ENCODE results near the gene UBTD1. TPM values are rescaled to one million over a fixed set of nuclear protein-coding genes. Genes with fewer than 3 reads are reported as not detected.

UBTD1 gene
- total and polyA plus RNA-seq, 10 of the 15 experiments (the other 5 are each of a cell fraction or from before 2014, with no cell fraction given): 0.04 to 1.5 (median 1.2) TPM; not detected in 1

- WGBS (ENCODE audit: insufficient coverage, insufficient replicate concordance, low lambda C conversion rate, missing lambda C conversion rate): 56% methylated on average over 7 of the region's 7 CpGs
- no peak overlapping the region for H3K9ac ChIP-seq (ENCODE audit: control insufficient read depth, insufficient read depth, low read length)
- no peaks in the 10 kb centered on the region for H3K9me3 ChIP-seq (replicated peaks; ENCODE audit: control insufficient read depth, insufficient read depth, low read length)
- no peak overlapping the region for H3K27ac ChIP-seq (ENCODE audit: control insufficient read depth, insufficient read depth)
- ChIA-PET POLR2A (interaction anchor here (0.9 kb wide), 1 partner anchor 19 kb away, joined by 3 read pairs; no protein-coding TSS in a partner anchor), RAD21 (ENCODE audit: unreplicated experiment) (no interaction called here), SMC1A (ENCODE audit: uncharacterized antibody, unreplicated experiment) (interaction anchor here (0.5 to 1.8 kb wide), 7 partner anchors 10 to 137 kb away, joined by 3 to 7 read pairs (median 3); no protein-coding TSS in a partner anchor), CTCF (interaction anchor here (0.7 to 1.3 kb wide), 7 partner anchors 29 to 345 kb away, joined by 3 to 5 read pairs (median 3); no protein-coding TSS in a partner anchor)
- intact Hi-C loops (cut with micrococcal nuclease; ENCODE audit: unreplicated experiment) (loop anchor here (5.0 kb wide), 3 partner anchors 48 to 68 kb away; partner anchors contain the start of genes EXOSC1, PGAM1 and ZDHHC16), in situ Hi-C loops (cut with MboI) (no loop called here)
- BruUV-seq (replicated peaks): TSS peak; percentile 14
- peaks cover 5% of the 10 kb centered on the region for H3K4me1 ChIP-seq (ENCODE audit: control insufficient read depth, insufficient read depth, low read length)
- peaks cover 2 to 3% of the 10 kb centered on the region in 2 experiments; a peak in 2 of 4 replicates for H3K36me3 ChIP-seq (ENCODE audit: control insufficient read depth in 2 of 2, insufficient read depth in 2 of 2, low read length in 1 of 2)
- ATAC-seq (no peak), DNase-seq (ENCODE audit: low read depth, low spot score) (no peak), FAIRE-seq (no peak)
- H2AFZ ChIP-seq (ENCODE audit: control insufficient read depth, low read depth, low read length): no peak overlapping the region
- peaks cover 3 to 6% of the 10 kb centered on the region in 2 experiments for H3K27me3 ChIP-seq (replicated peaks in 1 of 2; ENCODE audit: control insufficient read depth in 2 of 2, insufficient read depth in 2 of 2, low read length in 1 of 2)
- H3K4me2 ChIP-seq (ENCODE audit: control insufficient read depth, insufficient read depth): peak overlapping the region; percentile 56; the same call in 1 of the 2 replicates
- H3K79me2 ChIP-seq (ENCODE audit: control insufficient read depth, insufficient read depth, low read length): peaks cover 72% of the 10 kb centered on the region
- H3K4me3 ChIP-seq: peak overlapping the region; percentile 17; the same call in 1 of the 2 replicates
- H4K20me1 ChIP-seq (ENCODE audit: control insufficient read depth, insufficient read depth): no peaks in the 10 kb centered on the region
- TF ChIP-seq CBFB (IDR thresholded peaks at IDR 0.05; ENCODE audit: low read depth) (no peak), ZBTB4 (CRISPR knock-in tag; IDR thresholded peaks at IDR 0.05) (no peak), ESRRA (IDR thresholded peaks at IDR 0.05; ENCODE audit: low read length) (no peak), KLF5 (IDR thresholded peaks at IDR 0.05; ENCODE audit: partially characterized antibody) (no peak), CREB1 (IDR thresholded peaks at IDR 0.05; ENCODE audit: low read depth) (no peak), ZBTB40 (IDR thresholded peaks at IDR 0.05; ENCODE audit: borderline replicate concordance) (no peak), DPF2 (IDR thresholded peaks at IDR 0.05) (no peak), E4F1 (IDR thresholded peaks at IDR 0.05; ENCODE audit: borderline replicate concordance, partially characterized antibody) (no peak), SMARCA5 (IDR thresholded peaks at IDR 0.05) (no peak), TCF7 (IDR thresholded peaks at IDR 0.05; ENCODE audit: borderline replicate concordance) (no peak), LARP7 (IDR thresholded peaks at IDR 0.05) (no peak), PBX3 (IDR thresholded peaks at IDR 0.05; ENCODE audit: insufficient replicate concordance, low read depth, low read length) (no peak)
These were observed 3.7 kb upstream of the UBTD1 start for GRCh38 chr10:97494863-97495506.

Data from GM12878 (cell line).